ENCODE measurements around the gene XBP1. TPM values are rescaled to one million over a fixed set of nuclear protein-coding genes. Genes with fewer than 3 reads are reported as not detected.
A peak's percentile ranks its signal among the peaks of the same experiment; 100 is the strongest.

Gene XBP1
- total and polyA plus RNA-seq, 2 of the 13 experiments (the other 11 are each of a cell fraction or from before 2014, with no cell fraction given) = 416 to 427 TPM

DNA sequence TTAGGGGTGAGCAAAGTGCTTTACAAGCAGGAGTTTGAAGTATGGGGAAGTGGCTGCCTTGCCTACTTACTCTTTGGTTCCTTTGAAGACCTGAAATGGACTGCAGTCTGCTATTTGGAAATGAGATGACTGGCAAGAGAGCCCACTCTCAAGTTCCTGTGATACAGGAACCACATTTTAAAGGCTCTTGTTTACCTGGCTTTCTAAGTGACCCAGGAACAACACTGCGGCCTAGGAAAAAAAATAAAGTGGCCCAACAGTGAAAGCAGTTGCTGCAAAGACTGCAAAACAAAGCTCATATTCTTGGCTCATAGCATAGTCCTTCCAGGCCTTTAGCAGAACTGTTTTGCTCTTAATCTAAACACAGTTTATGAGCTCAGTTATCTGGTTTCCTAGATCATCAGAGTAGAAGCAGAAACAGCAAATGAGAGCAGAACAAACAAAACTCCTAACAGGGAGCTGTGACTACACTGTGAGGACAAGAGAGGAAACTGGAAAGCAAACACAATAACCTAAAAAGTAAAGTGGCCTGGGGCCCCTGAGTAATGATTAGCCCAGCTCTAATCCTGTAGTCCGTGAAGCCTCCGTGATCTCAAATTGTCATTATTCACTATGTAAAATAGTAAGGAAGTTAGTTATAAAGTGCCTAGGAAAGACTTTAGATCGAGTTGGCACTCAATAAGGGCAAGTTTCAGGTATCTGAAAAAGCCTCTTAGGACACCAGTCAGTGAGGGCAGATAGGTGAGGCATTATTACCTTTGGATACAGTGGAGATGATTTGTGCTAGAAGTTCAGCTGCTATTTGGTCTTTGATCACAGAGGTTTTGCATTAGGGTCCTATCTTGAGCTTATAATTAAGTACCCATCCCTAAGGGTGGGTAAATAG is 16.3 kb downstream of the XBP1 start (continued):
- TF ChIP-seq ERF (CRISPR knock-in tag; IDR thresholded peaks at IDR 0.05) (peak; percentile 42; the same call in 1 of the 2 replicates), KMT2A (CRISPR knock-in tag; IDR thresholded peaks at IDR 0.05) (no peak), JARID2 (CRISPR knock-in tag; IDR thresholded peaks at IDR 0.05; ENCODE audit: insufficient replicate concordance) (no peak), NCOR1 (IDR thresholded peaks at IDR 0.05; ENCODE audit: borderline replicate concordance, low read length) (peak; percentile 76; the same call in 1 of the 2 replicates), ATM (IDR thresholded peaks at IDR 0.05; ENCODE audit: borderline replicate concordance) (no peak), RNF219 (CRISPR knock-in tag; IDR thresholded peaks at IDR 0.05) (no peak), NR1H2 (CRISPR knock-in tag; IDR thresholded peaks at IDR 0.05; ENCODE audit: borderline replicate concordance, low read depth) (no peak), ZNF605 (CRISPR knock-in tag; IDR thresholded peaks at IDR 0.05) (peak; percentile 50; the same call in 1 of the 2 replicates), ZNF136 (CRISPR knock-in tag; IDR thresholded peaks at IDR 0.05; ENCODE audit: low read depth) (0 out of 2 replicates have a peak, but pooled peaks have one; percentile 46), RBFOX2 (IDR thresholded peaks at IDR 0.05; ENCODE audit: low read depth, low read length) (peak; percentile 44; the same call in 1 of the 2 replicates), ATF1 (CRISPR knock-in tag; IDR thresholded peaks at IDR 0.05) (peak; percentile 44; the same call in 1 of the 2 replicates), ZNF792 (CRISPR knock-in tag; IDR thresholded peaks at IDR 0.05) (peak; percentile 78; the same call in 1 of the 2 replicates), RFXANK (CRISPR knock-in tag; IDR thresholded peaks at IDR 0.05) (no peak), ZNF280B (CRISPR knock-in tag; IDR thresholded peaks at IDR 0.05; ENCODE audit: borderline replicate concordance) (no peak), ZNF557 (CRISPR knock-in tag; IDR thresholded peaks at IDR 0.05) (peak; percentile 69; the same call in 1 of the 2 replicates), ZNF660 (CRISPR knock-in tag; IDR thresholded peaks at IDR 0.05; ENCODE audit: borderline replicate concordance, low read depth) (no peak), SOX13 (IDR thresholded peaks at IDR 0.05) (peak; percentile 48; the same call in 1 of the 2 replicates), SOX13 (CRISPR knock-in tag; conservative IDR thresholded peaks at IDR 0.05 in 1 of 2, IDR thresholded peaks at IDR 0.05 in 1 of 2) (peak in 1 of 2 experiments; percentile 85; a peak in 2 of 4 replicates), ZBTB38 (CRISPR knock-in tag; IDR thresholded peaks at IDR 0.05) (no peak), ZFP90 (CRISPR knock-in tag; IDR thresholded peaks at IDR 0.05; ENCODE audit: borderline replicate concordance) (peak; percentile 41; the same call in 1 of the 2 replicates), ZNF138 (CRISPR knock-in tag; IDR thresholded peaks at IDR 0.05; ENCODE audit: low read depth) (no peak), ZNF574 (CRISPR knock-in tag; IDR thresholded peaks at IDR 0.05) (peak; percentile 44)

Data from HepG2 (cell line).